Endothelial cell of umbilical vein (primary cell): ENCODE results near the gene LRRIQ4. TPM values are rescaled to one million over a fixed set of nuclear protein-coding genes. Genes with fewer than 3 reads are reported as not detected.

Experiments used
- BruUV-seq: library from RNA; stranded (reverse); fragments of 400-500 nt; replicated peaks from 2 replicates; lab custom pipeline; 2021; lab: Mats Ljungman, UMichigan
- CTCF ChIA-PET: fragments of 300-600, 350-600 bp; sonication (Branson Sonifier 250); formaldehyde crosslinking; loops from one replicate; lab custom pipeline; 2021; ENCODE audit warnings: antibody characterized with exemption, inconsistent platforms; lab: Charles Lee
- POLR2A ChIA-PET: fragments of 300-600, 350-600 bp; sonication (Branson Sonifier 250); formaldehyde crosslinking; loops from one replicate; lab custom pipeline; 2021; ENCODE audit warnings: antibody characterized with exemption, inconsistent platforms; lab: Charles Lee
- DNase-seq: peaks from one replicate; pipeline ENCODE4 v3.0.0-alpha.2; 2011; ENCODE audit warnings: low read depth, low spot score
- FAIRE-seq: peaks from 2 replicates; lab custom pipeline; 2011; peaks lifted over from hg19 to GRCh38; lab: Jason Lieb, UNC
- H2AFZ ChIP-seq: 2 replicates; pipeline ENCODE4 v1.6.0; 2012; ENCODE audit warnings: low read depth, low read length, control low read depth, inconsistent platforms
- H3K27ac ChIP-seq: 2 replicates; pipeline ENCODE4 v1.5.1; 2011; ENCODE audit warnings: low read depth, mild to moderate bottlenecking, control low read depth, low read length, moderate library complexity; ENCODE audit not compliant: insufficient read depth
- H3K27me3 ChIP-seq, 2 experiments: 2 replicates each; pipeline versions ENCODE4 v1.6.0 to v1.6.1; 2011; ENCODE audit warnings: low read length in 2 of 2, mixed read lengths in 1 of 2; ENCODE audit not compliant: control insufficient read depth in 2 of 2, insufficient read depth in 2 of 2
- H3K36me3 ChIP-seq, 2 experiments: 2 replicates in 1 of 2; 3 replicates in 1 of 2; pipeline ENCODE4 v1.5.1; 2011; ENCODE audit warnings: low read length in 2 of 2, mild to moderate bottlenecking in 1 of 2, moderate library complexity in 1 of 2; ENCODE audit not compliant: control insufficient read depth in 2 of 2, insufficient read depth in 2 of 2; ENCODE audit errors: extremely low read depth in 1 of 2
- H3K4me1 ChIP-seq: 3 replicates; pipeline ENCODE4 v1.5.1; 2011; ENCODE audit warnings: mild to moderate bottlenecking, low read length; ENCODE audit not compliant: control insufficient read depth, insufficient read depth; ENCODE audit errors: extremely low read depth
- H3K4me2 ChIP-seq: 2 replicates; pipeline ENCODE4 v1.6.1; 2011; ENCODE audit warnings: low read length, control low read depth, mixed read lengths; ENCODE audit not compliant: insufficient read depth
- H3K4me3 ChIP-seq, 3 experiments: fragments of 200-600 bp in 1 of 3; sonication (generic), shearing (Covaris generic) in 1 of 3; replicated peaks in 1 of 3; 2 replicates each; pipeline ENCODE4 v1.5.1; 2011 to 2016; ENCODE audit warnings: control low read depth in 3 of 3, low read length in 3 of 3, mild to moderate bottlenecking in 2 of 3, inconsistent platforms in 1 of 3, low read depth in 1 of 3, moderate library complexity in 1 of 3; ENCODE audit not compliant: insufficient read depth in 1 of 3
- H3K79me2 ChIP-seq: 2 replicates; pipeline ENCODE4 v1.6.0; 2012; ENCODE audit warnings: low read length, inconsistent platforms; ENCODE audit not compliant: control insufficient read depth, insufficient read depth
- H3K9ac ChIP-seq: replicated peaks from 2 replicates; pipeline ENCODE3; 2011; ENCODE audit warnings: low read length, control low read depth; ENCODE audit not compliant: insufficient read depth; ENCODE audit errors: extremely low read depth
- H3K9me1 ChIP-seq: replicated peaks from 3 replicates; pipeline ENCODE4 v1.6.0; 2011; ENCODE audit warnings: mild to moderate bottlenecking, low read length; ENCODE audit not compliant: control insufficient read depth, insufficient read depth; ENCODE audit errors: extremely low read depth
- H3K9me3 ChIP-seq: replicated peaks from 2 replicates; pipeline ENCODE4 v1.5.1; 2012; ENCODE audit warnings: low read length, inconsistent platforms; ENCODE audit not compliant: control insufficient read depth, insufficient read depth
- H4K20me1 ChIP-seq: replicated peaks from 2 replicates; pipeline ENCODE3; 2011; ENCODE audit warnings: mild to moderate bottlenecking, low read length; ENCODE audit not compliant: control insufficient read depth, insufficient read depth; ENCODE audit errors: extremely low read depth
- CTCF ChIP-seq, 2 donors: IDR thresholded peaks; 1 replicate in 1 of 2; 2 replicates in 1 of 2; pipeline ENCODE4 v1.5.1; 2011; ENCODE audit warnings: low read length in 2 of 2, mild to moderate bottlenecking in 2 of 2, moderate library complexity in 2 of 2, control low read depth in 1 of 2, inconsistent platforms in 1 of 2, low read depth in 1 of 2; ENCODE audit not compliant: insufficient read depth in 1 of 2; ENCODE audit errors: extremely low read depth in 1 of 2
- FOS ChIP-seq: IDR thresholded peaks from 2 replicates; pipeline ENCODE4 v1.6.1; 2011; ENCODE audit warnings: mild to moderate bottlenecking, low read length, moderate library complexity, borderline replicate concordance; ENCODE audit not compliant: insufficient read depth
- GATA2 ChIP-seq: IDR thresholded peaks from 2 replicates; pipeline ENCODE4 v1.7.0; 2011; ENCODE audit warnings: low read depth, mild to moderate bottlenecking, moderate library complexity, mixed read lengths, low read length; ENCODE audit not compliant: insufficient read length, insufficient read depth
- MYC ChIP-seq: IDR thresholded peaks from one replicate; pipeline ENCODE4 v1.6.1; 2011; ENCODE audit warnings: mild to moderate bottlenecking, low read depth, low read length
- POLR2A ChIP-seq: IDR thresholded peaks from 2 replicates; pipeline ENCODE4 v1.6.1; 2012; ENCODE audit warnings: low read depth, mild to moderate bottlenecking, control low read depth, low read length
- POLR2AphosphoS5 ChIP-seq: IDR thresholded peaks from 2 replicates; pipeline ENCODE4 v1.6.1; 2012; ENCODE audit warnings: low read depth, mild to moderate bottlenecking, control low read depth, low read length, moderate library complexity; ENCODE audit not compliant: insufficient read depth
- dilution Hi-C: fragments of 300-500 bp; cut with MboI; formaldehyde crosslinking; loops from one replicate; pipeline ENCODE4 v1.15.0; 2019; ENCODE audit warnings: low sequenced_read_pairs; ENCODE audit not compliant: extremely low pct_ligation_motif_present
- intact Hi-C: fragments of 100-400 bp; cut with micrococcal nuclease; formaldehyde crosslinking; loops from one replicate; pipeline ENCODE4 v1.10.0; 2022
- polyA plus RNA-seq, 4 experiments: library from polyadenylated mRNA; depleted of rRNA in 3 of 4; stranded (reverse) in 3 of 4; unstranded in 1 of 4; fragments of >200 nt; gene quantifications; 2 replicates each; pipeline versions ENCODE4 v1.2.1 to v1.2.3, GENCODE V29; 2011 to 2012; ENCODE audit warnings: missing spikeins in 1 of 4
- total RNA-seq: library from RNA; stranded (reverse); gene quantifications from 2 replicates; pipeline ENCODE4 v1.2.3, GENCODE V29; 2021

LRRIQ4 gene
- total and polyA plus RNA-seq, 2 donors (not counting 3 experiments of a cell fraction or from before 2014, with no cell fraction given): 0.04 TPM; not detected in 1

DNA sequence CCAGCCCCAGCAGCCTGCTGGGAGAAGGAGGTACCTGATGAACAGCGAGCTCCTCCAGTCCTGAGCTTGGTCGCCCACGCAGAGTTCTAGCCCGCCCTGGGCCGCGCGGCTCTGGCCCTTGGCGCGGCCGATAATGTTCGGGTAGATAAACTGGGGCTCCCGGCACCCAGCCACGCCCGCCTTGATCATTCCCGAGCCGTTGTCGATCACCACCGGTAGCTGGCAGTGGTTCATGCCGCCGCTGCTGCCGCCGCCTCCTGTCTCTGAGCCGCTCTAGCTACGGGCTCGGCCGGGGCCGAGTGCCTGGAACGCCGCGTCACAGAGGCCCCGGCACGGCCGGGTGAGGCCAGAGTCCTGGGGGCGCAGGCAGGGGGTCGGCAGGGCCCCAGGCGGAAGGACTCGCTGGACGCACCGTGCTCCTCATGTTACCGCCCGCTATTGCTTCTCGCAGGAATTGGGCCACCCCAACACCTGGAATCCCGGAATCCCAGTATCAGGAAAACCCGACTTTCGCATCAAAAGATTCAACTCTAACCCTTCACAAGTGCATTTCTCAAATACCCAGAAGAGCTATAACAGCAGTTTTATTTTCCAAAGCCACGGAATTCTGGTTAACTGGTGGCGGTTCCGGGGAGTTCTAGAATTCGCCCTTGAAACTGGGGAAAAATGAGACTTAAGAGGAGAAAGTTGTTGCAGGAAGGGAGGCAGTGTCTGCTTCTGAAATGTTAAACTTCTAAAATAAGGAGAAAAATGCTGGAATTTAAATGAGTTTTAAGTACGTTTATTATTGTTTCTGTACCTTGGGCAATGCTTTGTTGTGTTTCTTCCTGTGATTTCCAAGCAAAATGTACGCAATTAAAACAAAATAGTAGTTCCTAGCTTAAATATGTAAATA, 43.1 kb upstream of the LRRIQ4 start, which contains the start of gene ACTRT3:
Gene ACTRT3, minus strand, starts transcription at position 275 of the 895 bp plus-strand sequence. Its CDS starts 41 bp downstream, at position 234.
- H3K4me2 ChIP-seq: peak within 1 kb of the TSS; percentile 99
- H3K79me2 ChIP-seq: peaks cover 12% of the 10 kb centered on the region
- peak; percentile 63 for FAIRE-seq
- H4K20me1 ChIP-seq: no peaks in the 10 kb centered on the region
- CTCF ChIA-PET: interaction anchor here (1.2 kb wide), 1 partner anchor 728 kb away, joined by 3 read pairs; no protein-coding TSS in a partner anchor
- BruUV-seq: no TSS peak
- H2AFZ ChIP-seq: peak within 1 kb of the TSS; percentile 89
- H3K9me3 ChIP-seq: no peaks in the 10 kb centered on the region
- peaks cover 0 to 3% of the 10 kb centered on the region in 2 experiments for H3K36me3 ChIP-seq
- H3K9me1 ChIP-seq: no peaks in the 10 kb centered on the region
- peak; percentile 69 for DNase-seq
- H3K4me3 ChIP-seq: peak within 1 kb of the TSS; percentile 50 to 96 (median 93)
- H3K27me3 ChIP-seq: no peaks in the 10 kb centered on the region
- intact Hi-C loops: loop anchor here (5.0 kb wide), 2 partner anchors 268 to 622 kb away; partner anchors contain the start of gene GPR160
- H3K4me1 ChIP-seq: peaks cover 8% of the 10 kb centered on the region
- POLR2A ChIA-PET: interaction anchor here (0.6 to 0.8 kb wide), 3 partner anchors 10 to 609 kb away, joined by 3 to 4 read pairs (median 4); partner anchors contain the start of genes LRRC34 and LRRIQ4
- H3K27ac ChIP-seq: peak within 1 kb of the TSS; percentile 77
- dilution Hi-C loops: no loop called here
- peak within 1 kb of the TSS; percentile 94 for H3K9ac ChIP-seq
- TF ChIP-seq FOS (no peak), POLR2AphosphoS5 (peak; percentile 59), CTCF (IDR thresholded peaks at IDR 0.05; ENCODE audit: extremely low read depth in 1 of 2, insufficient read depth in 1 of 2, low read depth in 1 of 2, low read length in 2 of 2) (no peak), POLR2A (peak; percentile 24), MYC (no peak), GATA2 (no peak)
